ENCODE measurements around the gene KRTAP5-3. TPM values are rescaled to one million over a fixed set of nuclear protein-coding genes. Genes with fewer than 3 reads are reported as not detected.

The KRTAP5-3 gene
- total and polyA plus RNA-seq, 2 experiments from 2014 or later = not detected

DNA sequence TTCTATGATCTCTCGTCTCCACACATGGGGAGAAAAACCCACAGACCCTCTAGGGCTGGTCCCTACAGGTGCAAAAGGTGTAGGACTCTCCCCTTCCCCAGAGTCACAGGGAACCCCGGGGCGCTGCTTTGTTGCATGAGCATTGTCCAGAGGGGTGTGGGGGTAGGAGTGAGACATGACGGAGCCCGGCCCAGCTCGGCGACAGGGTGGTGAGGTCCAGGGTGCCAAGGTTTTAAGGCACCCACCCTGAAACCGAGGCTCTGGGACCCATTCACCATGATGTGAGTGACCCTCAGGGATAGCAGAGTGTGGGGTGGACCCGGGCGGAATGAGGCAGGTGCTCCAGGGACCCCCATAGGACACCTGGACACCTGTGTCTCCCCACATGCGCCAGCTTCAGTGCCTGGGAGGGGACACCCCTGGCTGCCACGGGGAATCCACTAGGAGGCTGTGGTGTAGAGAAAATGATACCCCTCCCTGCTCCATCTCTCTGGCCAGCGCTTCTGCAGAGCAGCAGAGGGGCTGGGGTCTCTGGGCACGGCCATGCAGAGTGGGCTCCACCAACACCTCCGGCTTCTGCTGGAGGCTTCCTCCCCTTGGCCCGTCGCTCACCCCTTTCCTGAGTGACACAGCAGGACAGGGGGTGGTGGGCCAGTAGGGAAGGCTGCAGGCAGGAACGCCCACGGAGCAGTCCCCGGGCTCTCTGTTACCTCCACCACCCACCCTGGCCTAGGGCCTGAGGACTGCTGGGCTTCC is 36.5 kb upstream of the KRTAP5-3 start:
- Histone ChIP-seq H3K4me1 (ENCODE audit: insufficient read depth) (no peaks in the 10 kb centered on the region), H3K79me2 (ENCODE audit: insufficient read depth) (no peaks in the 10 kb centered on the region), H2AFZ (no peak overlapping the region), H3K27ac (no peak overlapping the region), H3K9me2 (ENCODE audit: insufficient read depth) (no peaks in the 10 kb centered on the region), H3K9me3 (ENCODE audit: low read depth) (no peaks in the 10 kb centered on the region), H3K4me2 (ENCODE audit: unreplicated experiment) (no peak overlapping the region), H3K27me3 (replicated peaks; ENCODE audit: insufficient read depth) (peaks cover 11% of the 10 kb centered on the region), H3K36me3 (ENCODE audit: low read depth) (no peaks in the 10 kb centered on the region), H3K4me3 (no peak overlapping the region), H4K20me1 (ENCODE audit: insufficient read depth) (no peaks in the 10 kb centered on the region), H3K9ac (no peak overlapping the region), H3F3A (ENCODE audit: insufficient read depth) (no peaks in the 10 kb centered on the region)
- WGBS, 2 experiments (ENCODE audit: low coverage in 1 of 2, low lambda C conversion rate in 2 of 2, missing lambda C conversion rate in 2 of 2) = 64 to 65% methylated on average over 20 of the region's 20 CpGs
- in situ Hi-C loops (cut with MboI) = no loop called here
- TF ChIP-seq EZH2 (IDR thresholded peaks at IDR 0.05; ENCODE audit: insufficient read depth, poor library complexity, severe bottlenecking) (no peak), EZH2phosphoT487 (IDR thresholded peaks at IDR 0.05; ENCODE audit: insufficient read depth, low read depth) (no peak)
- DNase-seq = no peak

DNA sequence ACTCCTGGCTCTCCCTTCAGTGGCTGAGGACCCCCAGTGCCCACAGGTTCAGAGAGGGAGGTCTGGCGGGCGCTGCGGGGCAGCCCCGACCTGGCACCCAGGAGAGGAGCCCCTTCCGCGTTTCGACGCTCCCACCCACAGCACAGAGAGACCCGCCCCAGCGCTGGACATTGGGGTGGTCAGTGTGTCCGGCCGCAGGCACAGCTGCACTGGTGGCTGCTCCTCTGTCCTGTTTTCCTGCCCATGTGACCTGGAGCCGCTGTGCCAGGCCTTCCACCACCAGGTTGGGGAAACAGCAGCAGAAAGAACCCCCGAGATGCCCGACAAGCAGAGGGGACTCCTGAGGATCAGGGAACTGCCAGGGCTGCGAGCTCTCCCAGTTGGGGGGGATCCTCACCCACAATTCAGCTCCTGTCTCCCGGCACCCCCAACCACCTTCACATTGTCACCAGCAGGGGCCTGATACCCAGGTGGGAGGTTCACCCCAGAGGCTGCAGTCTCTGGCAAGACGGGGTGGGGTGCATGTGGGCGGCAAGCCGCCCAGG is 35.0 kb upstream of the KRTAP5-3 start:
- TF ChIP-seq EZH2 (IDR thresholded peaks at IDR 0.05; ENCODE audit: insufficient read depth, poor library complexity, severe bottlenecking) (no peak), EZH2phosphoT487 (IDR thresholded peaks at IDR 0.05; ENCODE audit: insufficient read depth, low read depth) (no peak)
- WGBS, 2 experiments (ENCODE audit: low coverage in 1 of 2, low lambda C conversion rate in 2 of 2, missing lambda C conversion rate in 2 of 2) = 80 to 85% methylated on average over 11 to 20 of the region's 20 CpGs
- H3F3A ChIP-seq (ENCODE audit: insufficient read depth) = no peaks in the 10 kb centered on the region
- no peaks in the 10 kb centered on the region for H3K36me3 ChIP-seq (ENCODE audit: low read depth)
- in situ Hi-C loops (cut with MboI) = no loop called here
- H3K27me3 ChIP-seq (replicated peaks; ENCODE audit: insufficient read depth) = peaks cover 24% of the 10 kb centered on the region
- H3K9ac ChIP-seq = no peak overlapping the region
- no peak overlapping the region for H3K4me2 ChIP-seq (ENCODE audit: unreplicated experiment)
- no peaks in the 10 kb centered on the region for H4K20me1 ChIP-seq (ENCODE audit: insufficient read depth)
- no peak for DNase-seq
- H3K9me2 ChIP-seq (ENCODE audit: insufficient read depth) = no peaks in the 10 kb centered on the region
- H3K4me3 ChIP-seq = no peak overlapping the region
- no peaks in the 10 kb centered on the region for H3K9me3 ChIP-seq (ENCODE audit: low read depth)
- H2AFZ ChIP-seq = no peak overlapping the region
- no peak overlapping the region for H3K27ac ChIP-seq
- no peaks in the 10 kb centered on the region for H3K79me2 ChIP-seq (ENCODE audit: insufficient read depth)
- H3K4me1 ChIP-seq (ENCODE audit: insufficient read depth) = no peaks in the 10 kb centered on the region

DNA sequence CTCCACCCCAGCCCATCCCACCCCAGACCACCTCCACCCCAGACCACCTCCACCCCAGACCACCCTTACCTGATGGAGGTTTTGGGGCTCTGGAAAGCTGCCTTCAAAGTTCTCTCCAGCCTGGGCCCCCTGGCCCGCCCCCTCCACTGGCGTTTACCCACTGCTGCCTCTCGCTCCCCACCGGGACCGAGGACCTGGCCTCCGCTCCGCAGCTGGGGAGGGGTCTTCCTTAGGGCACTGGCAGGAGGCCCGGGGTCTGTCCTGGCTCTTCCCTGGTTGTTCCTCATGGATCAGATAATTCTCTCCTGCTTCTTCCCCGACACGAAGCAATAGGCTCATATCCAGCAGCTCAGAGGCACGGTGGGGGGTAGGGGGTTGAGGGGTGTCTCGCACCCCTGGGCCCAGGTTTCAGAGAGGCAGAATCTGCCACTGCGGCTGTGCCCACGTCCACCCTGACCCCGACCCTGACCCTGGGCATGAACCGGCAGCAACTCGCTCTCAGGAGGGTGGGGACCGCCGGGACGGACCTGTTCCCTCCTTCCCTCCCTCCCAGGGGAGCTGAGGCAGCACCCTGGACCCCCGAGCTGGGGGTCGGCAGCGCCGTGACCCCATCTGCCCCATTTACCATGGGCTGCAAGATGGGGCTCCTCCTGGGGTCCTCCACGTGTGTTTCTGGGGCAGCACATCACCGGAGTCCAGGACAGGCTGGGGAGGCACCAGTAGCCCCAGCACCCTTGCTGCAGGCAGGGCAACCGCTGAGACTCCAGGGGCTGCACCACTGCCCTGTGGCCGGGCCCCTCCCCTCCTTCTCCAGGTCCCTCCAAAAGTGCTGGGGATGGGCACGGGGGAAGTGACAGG is 34.3 kb upstream of the KRTAP5-3 start:
- no peaks in the 10 kb centered on the region for H3F3A ChIP-seq (ENCODE audit: insufficient read depth)
- no peak overlapping the region for H3K9ac ChIP-seq
- H2AFZ ChIP-seq = no peak overlapping the region
- TF ChIP-seq EZH2 (IDR thresholded peaks at IDR 0.05; ENCODE audit: insufficient read depth, poor library complexity, severe bottlenecking) (no peak), EZH2phosphoT487 (IDR thresholded peaks at IDR 0.05; ENCODE audit: insufficient read depth, low read depth) (no peak)
- no peaks in the 10 kb centered on the region for H3K4me1 ChIP-seq (ENCODE audit: insufficient read depth)
- no peak overlapping the region for H3K4me2 ChIP-seq (ENCODE audit: unreplicated experiment)
- peaks cover 26% of the 10 kb centered on the region for H3K27me3 ChIP-seq (replicated peaks; ENCODE audit: insufficient read depth)
- H3K4me3 ChIP-seq = no peak overlapping the region
- H3K36me3 ChIP-seq (ENCODE audit: low read depth) = no peaks in the 10 kb centered on the region
- WGBS, 2 experiments (ENCODE audit: low coverage in 1 of 2, low lambda C conversion rate in 2 of 2, missing lambda C conversion rate in 2 of 2) = 52% methylated on average over 28 of the region's 29 CpGs
- in situ Hi-C loops (cut with MboI) = no loop called here
- no peaks in the 10 kb centered on the region for H3K79me2 ChIP-seq (ENCODE audit: insufficient read depth)
- H3K27ac ChIP-seq = no peak overlapping the region
- H3K9me3 ChIP-seq (ENCODE audit: low read depth) = no peaks in the 10 kb centered on the region
- H3K9me2 ChIP-seq (ENCODE audit: insufficient read depth) = no peaks in the 10 kb centered on the region
- no peaks in the 10 kb centered on the region for H4K20me1 ChIP-seq (ENCODE audit: insufficient read depth)
- DNase-seq = no peak

GRCh38 chr11:1641096-1641495 is 32.8 kb upstream of the KRTAP5-3 start:
- H3K27ac ChIP-seq = no peak overlapping the region
- no peak for DNase-seq
- H2AFZ ChIP-seq = no peak overlapping the region
- WGBS, 2 experiments (ENCODE audit: low coverage in 1 of 2, low lambda C conversion rate in 2 of 2, missing lambda C conversion rate in 2 of 2) = 56 to 61% methylated on average over 15 of the region's 15 CpGs
- H3K4me1 ChIP-seq (ENCODE audit: insufficient read depth) = no peaks in the 10 kb centered on the region
- H3K79me2 ChIP-seq (ENCODE audit: insufficient read depth) = no peaks in the 10 kb centered on the region
- peaks cover 33% of the 10 kb centered on the region for H3K27me3 ChIP-seq (replicated peaks; ENCODE audit: insufficient read depth)
- H4K20me1 ChIP-seq (ENCODE audit: insufficient read depth) = no peaks in the 10 kb centered on the region
- in situ Hi-C loops (cut with MboI) = no loop called here
- H3F3A ChIP-seq (ENCODE audit: insufficient read depth) = no peaks in the 10 kb centered on the region
- H3K4me3 ChIP-seq = no peak overlapping the region
- H3K4me2 ChIP-seq (ENCODE audit: unreplicated experiment) = no peak overlapping the region
- no peaks in the 10 kb centered on the region for H3K9me2 ChIP-seq (ENCODE audit: insufficient read depth)
- no peaks in the 10 kb centered on the region for H3K9me3 ChIP-seq (ENCODE audit: low read depth)
- no peaks in the 10 kb centered on the region for H3K36me3 ChIP-seq (ENCODE audit: low read depth)
- H3K9ac ChIP-seq = no peak overlapping the region
- TF ChIP-seq EZH2phosphoT487 (IDR thresholded peaks at IDR 0.05; ENCODE audit: insufficient read depth, low read depth) (no peak), EZH2 (IDR thresholded peaks at IDR 0.05; ENCODE audit: insufficient read depth, poor library complexity, severe bottlenecking) (no peak)
